ENCODE measurements around the gene GPATCH2. TPM values are rescaled to one million over a fixed set of nuclear protein-coding genes. Genes with fewer than 3 reads are reported as not detected.
A peak's percentile ranks its signal among the peaks of the same experiment; 100 is the strongest.

Gene GPATCH2
- total RNA-seq, 1 donor from 2014 or later = 12.9 TPM

- intact Hi-C loops (cut with micrococcal nuclease) = no loop called here
Observed at GRCh38 chr1:217494767-217495166, 136.1 kb downstream of the GPATCH2 start.

GRCh38 chr1:217493290-217493689 lies 137.6 kb downstream of the GPATCH2 start:
- H3K4me3 Mint-ChIP-seq = no peak overlapping the region
- DNase-seq (ENCODE audit: low spot score) = no peak
- H3K36me3 Mint-ChIP-seq (ENCODE audit: low read depth) = no peaks in the 10 kb centered on the region
- H3K4me1 Mint-ChIP-seq (ENCODE audit: low read depth) = peaks cover 7% of the 10 kb centered on the region
- no peaks in the 10 kb centered on the region for H3K27me3 Mint-ChIP-seq (ENCODE audit: insufficient read depth)
- no peaks in the 10 kb centered on the region for H3K9me3 Mint-ChIP-seq
- intact Hi-C loops (cut with micrococcal nuclease) = no loop called here
- H3K27ac Mint-ChIP-seq = no peak overlapping the region

More at GRCh38 chr1:217494767-217495166, 136.1 kb downstream of the GPATCH2 start:
- Mint-ChIP-seq H3K4me1 (ENCODE audit: low read depth) (peaks cover 7% of the 10 kb centered on the region), H3K27ac (no peak overlapping the region), H3K27me3 (ENCODE audit: insufficient read depth) (no peaks in the 10 kb centered on the region), H3K4me3 (no peak overlapping the region), H3K9me3 (no peaks in the 10 kb centered on the region), H3K36me3 (ENCODE audit: low read depth) (no peaks in the 10 kb centered on the region)
- no peak for DNase-seq (ENCODE audit: low spot score)

- peaks cover 33% of the 10 kb centered on the region for H3K4me1 Mint-ChIP-seq (ENCODE audit: low read depth)
- H3K4me3 Mint-ChIP-seq = no peak overlapping the region
- no peak for DNase-seq (ENCODE audit: low spot score)
- intact Hi-C loops (cut with micrococcal nuclease) = no loop called here
- H3K36me3 Mint-ChIP-seq (ENCODE audit: low read depth) = peaks cover 1% of the 10 kb centered on the region
- H3K27ac Mint-ChIP-seq = no peak overlapping the region
- peaks cover 4% of the 10 kb centered on the region for H3K27me3 Mint-ChIP-seq (ENCODE audit: insufficient read depth)
- H3K9me3 Mint-ChIP-seq = peaks cover 9% of the 10 kb centered on the region
Observed at GRCh38 chr1:217484871-217485270, 146.0 kb downstream of the GPATCH2 start.

GRCh38 chr1:217482356-217483102 lies 148.4 kb downstream of the GPATCH2 start:
- DNase-seq (ENCODE audit: low spot score) = peak; percentile 46
- Mint-ChIP-seq H3K4me1 (ENCODE audit: low read depth) (peaks cover 33% of the 10 kb centered on the region), H3K9me3 (peaks cover 19% of the 10 kb centered on the region), H3K27me3 (ENCODE audit: insufficient read depth) (peaks cover 4% of the 10 kb centered on the region), H3K4me3 (peak overlapping the region; percentile 37), H3K27ac (peak overlapping the region; percentile 77), H3K36me3 (ENCODE audit: low read depth) (peaks cover 6% of the 10 kb centered on the region)
- intact Hi-C loops (cut with micrococcal nuclease) = loop anchor here (1.0 kb wide), 2 partner anchors 138 to 149 kb away; partner anchors contain the start of genes GPATCH2 and SPATA17

- peaks cover 6% of the 10 kb centered on the region for H3K36me3 Mint-ChIP-seq (ENCODE audit: low read depth)
- DNase-seq (ENCODE audit: low spot score) = no peak
- H3K4me3 Mint-ChIP-seq = no peak overlapping the region
- peaks cover 25% of the 10 kb centered on the region for H3K4me1 Mint-ChIP-seq (ENCODE audit: low read depth)
- H3K27ac Mint-ChIP-seq = no peak overlapping the region
- intact Hi-C loops (cut with micrococcal nuclease) = no loop called here
- H3K27me3 Mint-ChIP-seq (ENCODE audit: insufficient read depth) = peaks cover 1% of the 10 kb centered on the region
- peaks cover 19% of the 10 kb centered on the region for H3K9me3 Mint-ChIP-seq
Observed at GRCh38 chr1:217478450-217478849, 152.4 kb downstream of the GPATCH2 start.

- no peak overlapping the region for H3K27ac Mint-ChIP-seq
- no peaks in the 10 kb centered on the region for H3K9me3 Mint-ChIP-seq
- H3K27me3 Mint-ChIP-seq (ENCODE audit: insufficient read depth) = no peaks in the 10 kb centered on the region
- intact Hi-C loops (cut with micrococcal nuclease) = no loop called here
- DNase-seq (ENCODE audit: low spot score) = no peak
- H3K4me3 Mint-ChIP-seq = no peak overlapping the region
- no peaks in the 10 kb centered on the region for H3K36me3 Mint-ChIP-seq (ENCODE audit: low read depth)
- H3K4me1 Mint-ChIP-seq (ENCODE audit: low read depth) = no peaks in the 10 kb centered on the region
Observed at GRCh38 chr1:217472915-217473314, 158.0 kb downstream of the GPATCH2 start.

- Mint-ChIP-seq H3K27ac (no peak overlapping the region), H3K4me1 (ENCODE audit: low read depth) (no peaks in the 10 kb centered on the region), H3K9me3 (no peaks in the 10 kb centered on the region), H3K4me3 (no peak overlapping the region), H3K36me3 (ENCODE audit: low read depth) (no peaks in the 10 kb centered on the region), H3K27me3 (ENCODE audit: insufficient read depth) (peaks cover 2% of the 10 kb centered on the region)
- no peak for DNase-seq (ENCODE audit: low spot score)
- intact Hi-C loops (cut with micrococcal nuclease) = no loop called here
Observed at GRCh38 chr1:217471403-217471802, 159.5 kb downstream of the GPATCH2 start.

- no peak for DNase-seq (ENCODE audit: low spot score)
- H3K27me3 Mint-ChIP-seq (ENCODE audit: insufficient read depth) = peaks cover 4% of the 10 kb centered on the region
- H3K4me3 Mint-ChIP-seq = no peak overlapping the region
- no peaks in the 10 kb centered on the region for H3K4me1 Mint-ChIP-seq (ENCODE audit: low read depth)
- intact Hi-C loops (cut with micrococcal nuclease) = no loop called here
- H3K36me3 Mint-ChIP-seq (ENCODE audit: low read depth) = no peaks in the 10 kb centered on the region
- peaks cover 6% of the 10 kb centered on the region for H3K9me3 Mint-ChIP-seq
- no peak overlapping the region for H3K27ac Mint-ChIP-seq
Observed at GRCh38 chr1:217469983-217470382, 160.9 kb downstream of the GPATCH2 start.

- Mint-ChIP-seq H3K36me3 (ENCODE audit: low read depth) (no peaks in the 10 kb centered on the region), H3K4me3 (no peak overlapping the region), H3K27me3 (ENCODE audit: insufficient read depth) (peaks cover 4% of the 10 kb centered on the region), H3K27ac (no peak overlapping the region), H3K4me1 (ENCODE audit: low read depth) (no peaks in the 10 kb centered on the region), H3K9me3 (peaks cover 16% of the 10 kb centered on the region)
- intact Hi-C loops (cut with micrococcal nuclease) = no loop called here
- DNase-seq (ENCODE audit: low spot score) = no peak
Observed at GRCh38 chr1:217465102-217465501, 165.8 kb downstream of the GPATCH2 start.

- intact Hi-C loops (cut with micrococcal nuclease) = no loop called here
- H3K4me1 Mint-ChIP-seq (ENCODE audit: low read depth) = no peaks in the 10 kb centered on the region
- no peak overlapping the region for H3K4me3 Mint-ChIP-seq
- no peak overlapping the region for H3K27ac Mint-ChIP-seq
- no peak for DNase-seq (ENCODE audit: low spot score)
- H3K27me3 Mint-ChIP-seq (ENCODE audit: insufficient read depth) = peaks cover 4% of the 10 kb centered on the region
- H3K9me3 Mint-ChIP-seq = peaks cover 16% of the 10 kb centered on the region
- no peaks in the 10 kb centered on the region for H3K36me3 Mint-ChIP-seq (ENCODE audit: low read depth)
Observed at GRCh38 chr1:217462666-217463065, 168.2 kb downstream of the GPATCH2 start.

GRCh38 chr1:217462159-217462558 lies 168.7 kb downstream of the GPATCH2 start:
- H3K36me3 Mint-ChIP-seq (ENCODE audit: low read depth) = no peaks in the 10 kb centered on the region
- intact Hi-C loops (cut with micrococcal nuclease) = no loop called here
- no peaks in the 10 kb centered on the region for H3K4me1 Mint-ChIP-seq (ENCODE audit: low read depth)
- peaks cover 16% of the 10 kb centered on the region for H3K9me3 Mint-ChIP-seq
- peaks cover 4% of the 10 kb centered on the region for H3K27me3 Mint-ChIP-seq (ENCODE audit: insufficient read depth)
- H3K27ac Mint-ChIP-seq = no peak overlapping the region
- H3K4me3 Mint-ChIP-seq = no peak overlapping the region
- no peak for DNase-seq (ENCODE audit: low spot score)

- Mint-ChIP-seq H3K27ac (no peak overlapping the region), H3K9me3 (no peaks in the 10 kb centered on the region), H3K4me1 (ENCODE audit: low read depth) (no peaks in the 10 kb centered on the region), H3K36me3 (ENCODE audit: low read depth) (no peaks in the 10 kb centered on the region), H3K4me3 (no peak overlapping the region), H3K27me3 (ENCODE audit: insufficient read depth) (no peaks in the 10 kb centered on the region)
- intact Hi-C loops (cut with micrococcal nuclease) = no loop called here
- DNase-seq (ENCODE audit: low spot score) = no peak
Observed at GRCh38 chr1:217457016-217457415, 173.9 kb downstream of the GPATCH2 start.

- Mint-ChIP-seq H3K9me3 (no peaks in the 10 kb centered on the region), H3K27me3 (ENCODE audit: insufficient read depth) (no peaks in the 10 kb centered on the region), H3K4me1 (ENCODE audit: low read depth) (no peaks in the 10 kb centered on the region), H3K27ac (no peak overlapping the region), H3K36me3 (ENCODE audit: low read depth) (no peaks in the 10 kb centered on the region), H3K4me3 (no peak overlapping the region)
- intact Hi-C loops (cut with micrococcal nuclease) = no loop called here
- DNase-seq (ENCODE audit: low spot score) = no peak
Observed at GRCh38 chr1:217456261-217456660, 174.6 kb downstream of the GPATCH2 start.

GRCh38 chr1:217453816-217454215 lies 177.1 kb downstream of the GPATCH2 start:
- Mint-ChIP-seq H3K4me3 (no peak overlapping the region), H3K4me1 (ENCODE audit: low read depth) (no peaks in the 10 kb centered on the region), H3K9me3 (no peaks in the 10 kb centered on the region), H3K36me3 (ENCODE audit: low read depth) (no peaks in the 10 kb centered on the region), H3K27ac (no peak overlapping the region), H3K27me3 (ENCODE audit: insufficient read depth) (no peaks in the 10 kb centered on the region)
- intact Hi-C loops (cut with micrococcal nuclease) = no loop called here
- DNase-seq (ENCODE audit: low spot score) = no peak

Measured in activated T-helper 1 cell treated with anti-CD3 and anti-CD28 coated beads, Interleukin-12 subunit alpha, Interleukin-12 subunit beta, Interleukin-2, Interleukin-4 antibody, amounts not matched to agents 30 ng/mL and 10 ng/mL and 1 ng/mL, durations not matched to agents 14 hours and 24 hours and 36 hours (primary cell).